Rectal smooth muscle tissue (tissue), 1 donor: ENCODE data around the gene PRDX1.
"Not testable (repeated sequence)": the region's sequence is repeated elsewhere in the genome, so short reads cannot be mapped to it uniquely, and the experiment has no call there.

Experiments
- H3K27ac ChIP-seq: one replicate; pipeline ENCODE4 v1.7.0; 2013; ENCODE audit warnings: low read depth, low read length, inconsistent platforms
- H3K27me3 ChIP-seq: one replicate; pipeline ENCODE4 v1.7.0; 2013; ENCODE audit warnings: low read length; ENCODE audit not compliant: control insufficient read depth, insufficient read depth
- H3K36me3 ChIP-seq: one replicate; pipeline ENCODE4 v1.7.0; 2013; ENCODE audit warnings: low read length; ENCODE audit not compliant: control insufficient read depth, insufficient read depth
- H3K4me1 ChIP-seq: one replicate; pipeline ENCODE4 v1.7.0; 2013; ENCODE audit warnings: low read length; ENCODE audit not compliant: control insufficient read depth, insufficient read depth
- H3K4me3 ChIP-seq: one replicate; pipeline ENCODE4 v1.7.0; 2013; ENCODE audit warnings: low read length
- H3K9ac ChIP-seq: one replicate; pipeline ENCODE4 v1.7.0; 2013; ENCODE audit warnings: low read length

Gene PRDX1

DNA sequence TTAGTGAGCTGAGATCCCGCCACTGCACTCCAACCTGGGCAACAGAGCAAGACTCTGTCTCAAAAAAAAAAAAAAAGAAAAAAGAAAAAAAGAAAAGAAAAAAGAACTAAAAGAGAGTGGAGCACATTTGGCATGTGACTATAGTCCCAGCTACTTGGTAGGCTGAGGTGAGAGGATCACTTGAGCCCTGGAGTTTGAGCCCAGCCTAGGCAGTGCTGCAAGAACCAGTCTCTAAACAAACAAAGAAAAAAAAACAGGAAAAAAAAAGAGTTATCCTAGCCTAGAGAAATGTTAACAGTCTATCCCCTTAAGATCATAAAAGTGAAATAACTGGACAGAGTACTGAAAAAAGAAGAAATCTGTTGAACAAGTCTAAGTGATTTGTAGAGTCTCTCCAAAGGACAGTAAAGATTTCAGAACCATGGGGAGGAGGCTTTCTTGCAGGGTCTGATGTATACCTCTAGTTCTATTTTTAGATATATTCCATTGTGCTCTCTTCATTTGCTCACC is 4.5 kb upstream of the PRDX1 start:
- no peak overlapping the region for H3K27ac ChIP-seq
- no peaks in the 10 kb centered on the region for H3K36me3 ChIP-seq
- no peaks in the 10 kb centered on the region for H3K27me3 ChIP-seq
- H3K9ac ChIP-seq, result no peak overlapping the region
- H3K4me3 ChIP-seq, result no peak overlapping the region
- H3K4me1 ChIP-seq, result peaks cover 2% of the 10 kb centered on the region

DNA sequence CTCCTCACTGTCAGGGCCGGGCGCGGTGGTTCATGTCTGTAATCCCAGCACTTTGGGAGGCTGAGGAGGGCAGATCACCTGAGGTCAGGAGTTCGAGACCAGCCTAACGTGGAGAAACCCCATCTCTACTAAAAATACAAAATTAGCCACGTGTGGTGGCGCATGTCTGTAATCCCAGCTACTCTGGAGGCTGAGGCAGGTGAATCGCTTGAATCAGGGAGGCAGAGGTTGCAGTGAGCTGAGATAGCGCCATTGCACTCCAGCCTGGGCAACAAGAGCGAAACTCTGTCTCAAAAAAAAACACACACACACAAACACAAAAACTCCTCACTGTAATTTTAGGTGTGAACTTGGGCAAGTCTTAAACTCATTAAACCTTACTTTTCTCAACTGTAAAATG is 2.3 kb upstream of the PRDX1 start:
- not testable (repeated sequence) for H3K36me3 ChIP-seq, H3K4me1 ChIP-seq, H3K9ac ChIP-seq, H3K27me3 ChIP-seq, H3K4me3 ChIP-seq, H3K27ac ChIP-seq

DNA sequence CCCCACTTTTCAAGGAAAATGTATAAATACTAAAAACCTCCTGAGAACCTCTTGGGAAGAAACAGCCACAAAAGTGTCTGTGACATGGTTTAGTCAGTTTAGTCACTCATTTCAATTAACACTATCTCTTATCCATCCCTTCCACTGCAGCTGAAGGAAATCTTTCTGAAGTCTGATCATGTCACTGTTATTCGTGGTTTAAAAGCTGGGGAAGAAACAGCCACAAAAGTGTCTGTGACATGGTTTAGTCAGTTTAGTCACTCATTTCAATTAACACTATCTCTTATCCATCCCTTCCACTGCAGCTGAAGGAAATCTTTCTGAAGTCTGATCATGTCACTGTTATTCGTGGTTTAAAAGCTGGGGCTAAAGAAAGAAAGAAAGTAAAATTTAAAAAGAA is 1.8 kb upstream of the PRDX1 start:
- H3K9ac ChIP-seq, H3K4me3 ChIP-seq, H3K4me1 ChIP-seq, H3K36me3 ChIP-seq, H3K27ac ChIP-seq, H3K27me3 ChIP-seq: not testable (repeated sequence)

DNA sequence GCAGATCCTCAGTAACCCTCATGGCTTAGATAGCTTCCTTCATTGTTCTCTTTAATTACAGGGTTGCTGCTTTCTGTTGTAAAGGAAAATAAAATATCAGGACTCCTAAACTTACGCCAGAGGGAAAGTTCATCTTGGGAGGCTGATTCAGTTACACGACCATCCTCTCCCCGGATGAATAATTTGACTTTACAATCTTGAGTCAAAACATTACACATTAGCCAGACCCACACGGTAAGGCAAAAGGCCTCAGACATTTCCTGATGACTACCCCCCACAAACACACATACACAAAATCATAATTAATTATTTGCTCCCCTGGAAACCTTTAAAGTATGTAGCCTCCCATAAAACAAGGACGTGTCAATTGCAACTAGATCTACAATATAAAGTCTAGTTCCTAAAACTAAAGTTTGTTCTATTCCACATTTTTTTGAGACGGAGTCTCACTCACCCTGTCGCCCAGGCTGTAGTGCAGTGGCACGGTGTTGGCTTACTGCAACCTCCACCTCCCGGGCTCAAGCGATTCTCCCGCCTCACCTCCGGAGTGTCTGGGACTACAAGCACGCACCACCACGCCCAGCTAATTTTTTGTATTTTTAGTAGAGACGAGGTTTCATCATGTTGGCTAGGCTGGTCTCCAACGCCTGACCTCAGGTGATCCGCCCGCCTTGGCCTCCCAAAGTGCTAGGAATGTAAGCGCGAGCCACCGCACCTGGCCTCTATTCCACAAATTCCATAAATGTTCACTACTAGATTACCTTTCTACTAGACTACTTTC is 830 bp upstream of the PRDX1 start:
- peak overlapping the region; percentile 93 for H3K27ac ChIP-seq
- no peaks in the 10 kb centered on the region for H3K27me3 ChIP-seq
- H3K4me3 ChIP-seq, result peak overlapping the region; percentile 78
- H3K36me3 ChIP-seq, result peaks cover 2% of the 10 kb centered on the region
- peaks cover 2% of the 10 kb centered on the region for H3K4me1 ChIP-seq
- peak overlapping the region; percentile 96 for H3K9ac ChIP-seq

DNA sequence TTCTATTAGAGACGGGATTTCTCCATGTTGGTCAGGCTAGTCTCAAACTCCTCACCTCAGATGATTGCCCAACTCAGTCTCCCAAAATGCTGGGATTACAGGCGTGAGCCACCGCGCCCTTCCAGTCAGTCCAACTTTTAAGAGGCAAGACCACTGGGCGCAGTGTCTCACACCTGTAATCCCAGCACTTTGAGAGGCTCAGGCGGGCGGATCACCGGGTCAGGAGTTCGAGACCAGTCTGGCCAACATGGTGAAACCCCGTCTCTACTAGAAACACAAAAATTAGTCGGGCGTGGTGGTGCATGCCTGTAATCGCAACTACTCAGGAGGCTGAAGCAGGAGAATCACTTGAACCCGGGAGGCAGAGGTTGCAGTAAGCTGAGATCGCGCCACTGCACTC is 1.9 kb downstream of the PRDX1 start:
- not testable (repeated sequence) for H3K27ac ChIP-seq, H3K4me3 ChIP-seq, H3K9ac ChIP-seq, H3K4me1 ChIP-seq, H3K36me3 ChIP-seq, H3K27me3 ChIP-seq

DNA sequence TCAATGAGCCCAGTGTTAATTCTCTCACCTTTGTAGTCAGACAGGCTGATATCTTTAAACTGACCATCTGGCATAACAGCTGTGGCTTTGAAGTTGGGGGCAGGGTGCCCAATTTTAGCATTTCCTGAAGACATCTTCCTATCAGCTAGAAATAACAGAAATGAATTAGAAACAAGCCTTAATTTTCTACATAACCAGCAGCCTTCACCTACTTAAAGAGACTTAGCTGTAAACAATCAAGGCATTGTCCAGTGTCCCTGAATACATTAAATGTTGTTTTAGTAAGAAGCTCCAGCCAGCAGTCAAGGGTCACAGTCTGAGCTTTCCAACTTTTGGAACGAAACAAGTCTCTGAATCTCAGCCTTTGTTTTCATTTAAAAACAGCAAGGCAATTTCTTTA is 2.8 kb downstream of the PRDX1 start:
- Histone ChIP-seq H3K27me3 (no peaks in the 10 kb centered on the region), H3K36me3 (peaks cover 14% of the 10 kb centered on the region), H3K4me1 (peaks cover 6% of the 10 kb centered on the region), H3K9ac (no peak overlapping the region), H3K27ac (no peak overlapping the region), H3K4me3 (no peak overlapping the region)

DNA sequence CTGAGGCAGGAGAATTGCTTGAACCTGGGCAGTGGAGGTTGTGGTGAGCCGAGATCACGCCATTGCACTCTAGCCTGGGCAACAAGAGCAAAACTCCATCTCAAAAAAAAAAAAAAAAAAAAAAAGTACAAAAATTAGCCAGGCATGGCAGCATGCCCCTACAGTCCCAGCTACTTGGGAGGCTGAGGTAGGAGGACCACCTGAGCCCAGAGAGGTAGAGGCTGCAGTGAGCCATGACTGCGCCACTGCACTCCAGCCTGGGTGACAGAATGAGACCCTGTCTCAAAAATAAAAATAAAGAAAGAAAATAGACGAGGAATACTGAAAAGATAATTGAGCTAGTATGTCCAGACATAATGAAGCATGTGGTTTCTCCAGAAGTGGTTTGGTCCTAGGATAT is 3.3 kb downstream of the PRDX1 start:
- H3K4me1 ChIP-seq, H3K4me3 ChIP-seq, H3K9ac ChIP-seq, H3K27ac ChIP-seq, H3K27me3 ChIP-seq: not testable (repeated sequence)
- peaks cover 18% of the 10 kb centered on the region for H3K36me3 ChIP-seq

DNA sequence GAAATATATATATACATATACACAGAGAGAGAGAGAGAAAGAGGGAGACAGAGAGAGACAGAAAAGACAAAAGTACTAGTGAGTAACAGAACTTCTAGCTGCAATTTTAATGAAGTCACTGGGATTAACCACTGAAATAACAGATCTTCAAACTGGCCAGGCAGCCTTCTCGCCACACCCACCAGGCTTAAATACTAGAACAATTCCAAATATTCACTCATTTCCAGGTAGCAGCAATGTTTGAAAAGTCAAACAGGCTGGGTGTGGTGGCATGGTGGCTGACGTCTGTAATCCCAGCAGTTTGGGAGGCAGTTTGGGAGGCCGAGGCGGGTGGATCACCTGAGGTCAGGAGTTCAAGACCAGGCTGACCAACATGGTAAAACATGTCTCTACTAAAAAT is 5.2 kb downstream of the PRDX1 start:
- no peak overlapping the region for H3K27ac ChIP-seq
- no peak overlapping the region for H3K4me3 ChIP-seq
- no peaks in the 10 kb centered on the region for H3K27me3 ChIP-seq
- no peak overlapping the region for H3K9ac ChIP-seq
- H3K36me3 ChIP-seq, result peaks cover 26% of the 10 kb centered on the region
- H3K4me1 ChIP-seq, result peaks cover 4% of the 10 kb centered on the region

DNA sequence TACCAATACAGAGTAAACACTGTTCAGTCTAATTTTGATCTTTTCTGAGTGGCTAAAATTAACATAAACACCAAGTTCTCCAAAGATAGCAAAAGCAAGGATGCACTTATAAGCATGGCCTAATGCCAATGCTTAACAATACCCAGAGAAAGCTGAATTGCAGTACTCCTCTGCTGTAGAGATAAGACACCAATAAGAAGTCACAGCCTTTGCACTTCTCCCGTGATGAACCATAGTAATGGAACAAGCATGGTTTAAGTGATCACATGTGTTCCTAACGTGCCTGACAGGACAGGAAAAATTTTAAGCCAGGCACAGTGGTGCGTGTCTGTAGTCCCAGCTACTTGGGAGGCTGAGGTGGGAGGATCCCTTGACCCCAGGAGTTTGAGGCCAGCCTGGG is 5.6 kb downstream of the PRDX1 start:
- Histone ChIP-seq H3K9ac (no peak overlapping the region), H3K27ac (no peak overlapping the region), H3K4me3 (no peak overlapping the region), H3K4me1 (peaks cover 4% of the 10 kb centered on the region), H3K36me3 (peaks cover 26% of the 10 kb centered on the region), H3K27me3 (no peaks in the 10 kb centered on the region)

DNA sequence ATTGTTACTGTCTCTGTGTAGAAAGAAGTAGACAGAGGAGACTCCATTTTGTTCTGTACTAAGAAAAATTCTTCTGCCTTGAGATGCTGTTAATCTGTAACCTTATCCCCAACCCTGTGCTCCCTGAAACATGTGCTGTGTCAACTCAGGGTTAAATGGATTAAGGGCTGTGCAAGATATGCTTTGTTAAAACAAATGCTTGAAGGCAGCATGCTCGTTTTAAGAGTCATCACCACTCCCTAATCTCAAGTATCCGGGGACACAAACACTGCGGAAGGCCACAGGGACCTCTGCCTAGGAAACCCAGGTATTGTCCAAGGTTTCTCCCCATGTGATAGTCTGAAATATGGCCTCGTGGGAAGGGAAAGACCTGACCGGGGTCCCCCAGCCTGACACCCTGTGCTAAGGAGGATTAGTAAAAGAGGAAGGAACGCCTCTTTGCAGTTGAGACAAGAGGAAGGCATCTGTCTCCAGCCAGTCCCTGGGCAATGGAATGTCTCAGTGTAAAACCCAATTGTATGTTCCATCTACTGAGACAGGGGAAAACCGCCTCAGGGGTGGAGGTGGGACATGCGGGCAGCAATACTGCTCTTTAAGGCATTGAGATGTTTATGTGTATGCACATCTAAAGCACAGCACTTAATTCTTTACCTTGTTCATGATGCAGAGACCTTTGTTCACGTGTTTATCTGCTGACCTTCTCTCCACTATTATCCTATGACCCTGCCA is 8.0 kb downstream of the PRDX1 start:
- H3K4me1 ChIP-seq, H3K4me3 ChIP-seq, H3K27ac ChIP-seq, H3K27me3 ChIP-seq, H3K9ac ChIP-seq: not testable (repeated sequence)
- peaks cover 34% of the 10 kb centered on the region for H3K36me3 ChIP-seq

DNA sequence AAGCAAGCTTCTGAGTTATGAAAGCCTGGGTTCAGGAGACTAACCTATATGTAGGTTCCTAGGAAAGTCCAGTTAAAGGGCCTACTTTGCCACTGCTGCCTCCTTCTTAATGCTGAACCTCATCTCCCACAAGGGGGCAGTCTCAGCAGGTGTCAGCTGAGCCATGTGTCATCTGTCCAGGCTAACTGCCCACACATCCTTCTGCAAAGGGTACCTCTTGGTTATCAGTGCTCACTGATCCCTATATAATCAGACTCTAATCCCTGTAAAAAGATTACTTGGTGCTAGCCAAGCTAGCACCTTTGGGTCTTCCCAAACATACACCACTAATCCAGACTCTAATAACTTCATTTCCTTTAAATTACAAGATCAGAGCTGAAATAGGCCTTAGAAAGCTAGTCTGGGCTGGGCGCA is 9.0 kb downstream of the PRDX1 start:
- no peak overlapping the region for H3K9ac ChIP-seq
- H3K36me3 ChIP-seq, result peaks cover 34% of the 10 kb centered on the region
- H3K4me3 ChIP-seq, result no peak overlapping the region
- peaks cover 4% of the 10 kb centered on the region for H3K4me1 ChIP-seq
- no peaks in the 10 kb centered on the region for H3K27me3 ChIP-seq
- no peak overlapping the region for H3K27ac ChIP-seq

DNA sequence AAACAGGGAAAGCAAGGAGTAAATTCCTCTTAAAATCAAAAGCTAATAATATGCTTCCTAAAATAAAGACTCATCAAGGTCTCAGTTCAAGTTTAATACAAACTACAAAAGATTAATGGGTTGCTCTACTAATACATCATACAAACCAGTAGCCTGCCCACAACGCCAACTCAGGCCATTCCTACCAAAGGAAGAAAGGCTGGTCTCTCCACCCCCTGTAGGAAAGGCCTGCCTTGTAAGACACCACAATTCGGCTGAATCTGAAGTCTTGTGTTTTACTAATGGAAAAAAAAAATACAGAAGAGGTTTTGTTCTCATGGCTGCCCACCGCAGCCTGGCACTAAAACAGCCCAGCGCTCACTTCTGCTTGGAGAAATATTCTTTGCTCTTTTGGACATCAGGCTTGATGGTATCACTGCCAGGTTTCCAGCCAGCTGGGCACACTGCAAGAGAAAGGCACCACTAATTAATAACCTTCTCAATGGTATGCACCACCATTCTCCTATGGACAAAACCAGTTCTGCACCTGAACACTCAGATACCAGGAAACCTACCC is 10.6 kb downstream of the PRDX1 start:
- Histone ChIP-seq H3K36me3 (peaks cover 30% of the 10 kb centered on the region), H3K27ac (no peak overlapping the region)

More for the DNA sequence above, 10.6 kb downstream of the PRDX1 start:
- no peak overlapping the region for H3K9ac ChIP-seq
- H3K4me3 ChIP-seq, result no peak overlapping the region
- H3K27me3 ChIP-seq, result no peaks in the 10 kb centered on the region
- peaks cover 4% of the 10 kb centered on the region for H3K4me1 ChIP-seq
